Erythroblast (primary cell): Measurements from ENCODE around the gene CAMK2A.

Experiments
- GATA1 ChIP-seq: IDR thresholded peaks from 2 replicates; pipeline ENCODE4 v1.6.1; 2011; ENCODE audit warnings: low read depth, mild to moderate bottlenecking, control low read depth, low read length, moderate library complexity
- POLR2A ChIP-seq: IDR thresholded peaks from 2 replicates; pipeline ENCODE4 v1.6.1; 2011; ENCODE audit warnings: mild to moderate bottlenecking, low read length

- TF ChIP-seq POLR2A, result no peak
- no peak for TF ChIP-seq GATA1
Observed at GRCh38 chr5:150327139-150327538, 37.6 kb upstream of the CAMK2A start.
